GM12878 (cell line): ENCODE measurements around the gene SLC9C2. TPM values are rescaled to one million over a fixed set of nuclear protein-coding genes. Genes with fewer than 3 reads are reported as not detected.

Source experiments
- SUPT20H ChIP-seq: IDR thresholded peaks from 2 replicates; pipeline ENCODE4 v1.6.1; 2011; ENCODE audit warnings: low read depth, mild to moderate bottlenecking, low read length, moderate library complexity, borderline replicate concordance; ENCODE audit not compliant: control insufficient read depth
- polyA plus RNA-seq, 11 experiments: library from polyadenylated mRNA; depleted of rRNA in 4 of 11; unstranded in 6 of 11; stranded (reverse) in 5 of 11; fragments of >200 nt; fragmentation: Nextera tagmentation in 4 of 11; fragmentation: Illumina TruSeq in 1 of 11; extraction: Ambion mirVana in 4 of 11; extraction: Trizol in 1 of 11; gene quantifications; 1 replicate in 1 of 11; 2 replicates in 10 of 11; pipeline versions ENCODE4 v1.2.1 to v1.2.3, GENCODE V29; 2011 to 2016; ENCODE audit warnings: inconsistent platforms in 2 of 11, missing spikeins in 2 of 11, low read depth in 1 of 11
- total RNA-seq, 4 experiments: library from RNA; depleted of rRNA in 3 of 4; stranded (reverse); fragments of >200 nt in 3 of 4; fragmentation: Illumina TruSeq in 1 of 4; extraction: Trizol in 1 of 4; gene quantifications; 2 replicates each; pipeline versions ENCODE4 v1.2.1 to v1.2.3, GENCODE V29; 2013 to 2021
- TF ChIP-seq, protein P1 (sequence below): fragments of 150-350 bp; IDR thresholded peaks from 2 replicates; pipeline ENCODE4 v1.6.1; 2016; ENCODE audit warnings: low read depth, low read length
- TF ChIP-seq, protein P2 (sequence below), 3 experiments: IDR thresholded peaks in 2 of 3; conservative IDR thresholded peaks in 1 of 3; 2 replicates each; pipeline ENCODE4 v1.5.1; 2011; ENCODE audit warnings: low read depth in 3 of 3, low read length in 3 of 3, mild to moderate bottlenecking in 3 of 3, control low read depth in 2 of 3, moderate library complexity in 2 of 3, inconsistent platforms in 1 of 3, mixed read lengths in 1 of 3; ENCODE audit not compliant: control insufficient read depth in 2 of 3, insufficient read depth in 1 of 3; ENCODE audit errors: extremely low read depth in 1 of 3

The SLC9C2 gene
- total and polyA plus RNA-seq, 10 of the 15 experiments (the other 5 are each of a cell fraction or from before 2014, with no cell fraction given): not detected

- TF ChIP-seq, protein P1, sequence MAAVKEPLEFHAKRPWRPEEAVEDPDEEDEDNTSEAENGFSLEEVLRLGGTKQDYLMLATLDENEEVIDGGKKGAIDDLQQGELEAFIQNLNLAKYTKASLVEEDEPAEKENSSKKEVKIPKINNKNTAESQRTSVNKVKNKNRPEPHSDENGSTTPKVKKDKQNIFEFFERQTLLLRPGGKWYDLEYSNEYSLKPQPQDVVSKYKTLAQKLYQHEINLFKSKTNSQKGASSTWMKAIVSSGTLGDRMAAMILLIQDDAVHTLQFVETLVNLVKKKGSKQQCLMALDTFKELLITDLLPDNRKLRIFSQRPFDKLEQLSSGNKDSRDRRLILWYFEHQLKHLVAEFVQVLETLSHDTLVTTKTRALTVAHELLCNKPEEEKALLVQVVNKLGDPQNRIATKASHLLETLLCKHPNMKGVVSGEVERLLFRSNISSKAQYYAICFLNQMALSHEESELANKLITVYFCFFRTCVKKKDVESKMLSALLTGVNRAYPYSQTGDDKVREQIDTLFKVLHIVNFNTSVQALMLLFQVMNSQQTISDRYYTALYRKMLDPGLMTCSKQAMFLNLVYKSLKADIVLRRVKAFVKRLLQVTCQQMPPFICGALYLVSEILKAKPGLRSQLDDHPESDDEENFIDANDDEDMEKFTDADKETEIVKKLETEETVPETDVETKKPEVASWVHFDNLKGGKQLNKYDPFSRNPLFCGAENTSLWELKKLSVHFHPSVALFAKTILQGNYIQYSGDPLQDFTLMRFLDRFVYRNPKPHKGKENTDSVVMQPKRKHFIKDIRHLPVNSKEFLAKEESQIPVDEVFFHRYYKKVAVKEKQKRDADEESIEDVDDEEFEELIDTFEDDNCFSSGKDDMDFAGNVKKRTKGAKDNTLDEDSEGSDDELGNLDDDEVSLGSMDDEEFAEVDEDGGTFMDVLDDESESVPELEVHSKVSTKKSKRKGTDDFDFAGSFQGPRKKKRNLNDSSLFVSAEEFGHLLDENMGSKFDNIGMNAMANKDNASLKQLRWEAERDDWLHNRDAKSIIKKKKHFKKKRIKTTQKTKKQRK: no peak
- no peak for TF ChIP-seq SUPT20H
- TF ChIP-seq, protein P2, sequence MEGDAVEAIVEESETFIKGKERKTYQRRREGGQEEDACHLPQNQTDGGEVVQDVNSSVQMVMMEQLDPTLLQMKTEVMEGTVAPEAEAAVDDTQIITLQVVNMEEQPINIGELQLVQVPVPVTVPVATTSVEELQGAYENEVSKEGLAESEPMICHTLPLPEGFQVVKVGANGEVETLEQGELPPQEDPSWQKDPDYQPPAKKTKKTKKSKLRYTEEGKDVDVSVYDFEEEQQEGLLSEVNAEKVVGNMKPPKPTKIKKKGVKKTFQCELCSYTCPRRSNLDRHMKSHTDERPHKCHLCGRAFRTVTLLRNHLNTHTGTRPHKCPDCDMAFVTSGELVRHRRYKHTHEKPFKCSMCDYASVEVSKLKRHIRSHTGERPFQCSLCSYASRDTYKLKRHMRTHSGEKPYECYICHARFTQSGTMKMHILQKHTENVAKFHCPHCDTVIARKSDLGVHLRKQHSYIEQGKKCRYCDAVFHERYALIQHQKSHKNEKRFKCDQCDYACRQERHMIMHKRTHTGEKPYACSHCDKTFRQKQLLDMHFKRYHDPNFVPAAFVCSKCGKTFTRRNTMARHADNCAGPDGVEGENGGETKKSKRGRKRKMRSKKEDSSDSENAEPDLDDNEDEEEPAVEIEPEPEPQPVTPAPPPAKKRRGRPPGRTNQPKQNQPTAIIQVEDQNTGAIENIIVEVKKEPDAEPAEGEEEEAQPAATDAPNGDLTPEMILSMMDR (IDR thresholded peaks at IDR 0.05 in 2 of 3, conservative IDR thresholded peaks at IDR 0.05 in 1 of 3; ENCODE audit: control insufficient read depth in 2 of 3, extremely low read depth in 1 of 3, insufficient read depth in 1 of 3, low read depth in 3 of 3, low read length in 3 of 3): no peak
These were observed 125.4 kb downstream of the SLC9C2 start, which contains the start of gene PRDX6 (continued) for GRCh38 chr1:173477286-173478093.
